Trophoblast cell (in vitro differentiated cells and primary cell): ENCODE measurements around the gene BEX2.

Source experiments
- DNase-seq, 2 donors: peaks; one replicate each; pipeline ENCODE4 v3.0.0-alpha.2; 2016
- H2AFZ ChIP-seq: 2 replicates; pipeline ENCODE4 v1.6.1; 2013; ENCODE audit warnings: low read length, moderate library complexity, mild to moderate bottlenecking; ENCODE audit not compliant: insufficient read depth, poor library complexity
- H2AK5ac ChIP-seq: 2 replicates; pipeline ENCODE4 v1.6.1; 2013; ENCODE audit warnings: mild to moderate bottlenecking, low read length
- H2BK120ac ChIP-seq: 2 replicates; pipeline ENCODE4 v1.6.1; 2013; ENCODE audit warnings: low read length, mild to moderate bottlenecking, moderate library complexity; ENCODE audit not compliant: insufficient read depth, poor library complexity
- H2BK12ac ChIP-seq: 2 replicates; pipeline ENCODE4 v1.6.1; 2013; ENCODE audit warnings: mild to moderate bottlenecking, low read length, moderate library complexity
- H2BK5ac ChIP-seq: 2 replicates; pipeline ENCODE4 v1.6.1; 2013; ENCODE audit warnings: low read length, low read depth, moderate library complexity, mild to moderate bottlenecking; ENCODE audit not compliant: poor library complexity
- H3K14ac ChIP-seq: 2 replicates; pipeline ENCODE4 v1.6.1; 2013; ENCODE audit warnings: mild to moderate bottlenecking, low read length
- H3K18ac ChIP-seq: 2 replicates; pipeline ENCODE4 v1.6.1; 2013; ENCODE audit warnings: mild to moderate bottlenecking, low read length
- H3K23ac ChIP-seq: 2 replicates; pipeline ENCODE4 v1.6.1; 2013; ENCODE audit warnings: low read length
- H3K27ac ChIP-seq: 2 replicates; pipeline ENCODE4 v1.5.1; 2013; ENCODE audit warnings: low read depth, mild to moderate bottlenecking, inconsistent platforms, low read length, moderate library complexity
- H3K27me3 ChIP-seq: 2 replicates; pipeline ENCODE4 v1.6.1; 2013; ENCODE audit warnings: inconsistent platforms, mild to moderate bottlenecking, low read length, moderate library complexity; ENCODE audit not compliant: insufficient read depth
- H3K36me3 ChIP-seq, 2 experiments: 1 replicate in 1 of 2; 2 replicates in 1 of 2; pipeline ENCODE4 v1.6.1; 2013; ENCODE audit warnings: low read length in 2 of 2, mild to moderate bottlenecking in 2 of 2, moderate library complexity in 1 of 2; ENCODE audit not compliant: insufficient read depth in 2 of 2, control insufficient read depth in 1 of 2
- H3K4ac ChIP-seq: 2 replicates; pipeline ENCODE4 v1.6.1; 2013; ENCODE audit warnings: low read depth, mild to moderate bottlenecking, low read length, moderate library complexity
- H3K4me1 ChIP-seq, 2 experiments: 1 replicate in 1 of 2; 2 replicates in 1 of 2; pipeline ENCODE4 v1.6.1; 2013; ENCODE audit warnings: low read length in 2 of 2, mild to moderate bottlenecking in 2 of 2, moderate library complexity in 1 of 2; ENCODE audit not compliant: insufficient read depth in 2 of 2, control insufficient read depth in 1 of 2
- H3K4me2 ChIP-seq: 2 replicates; pipeline ENCODE4 v1.6.1; 2013; ENCODE audit warnings: inconsistent platforms, mild to moderate bottlenecking, low read length, moderate library complexity
- H3K4me3 ChIP-seq: 2 replicates; pipeline ENCODE4 v1.5.1; 2013; ENCODE audit warnings: mild to moderate bottlenecking, low read depth, low read length, inconsistent platforms
- H3K79me1 ChIP-seq: one replicate; pipeline ENCODE4 v1.6.1; 2013; ENCODE audit warnings: low read length
- H3K79me2 ChIP-seq: 2 replicates; pipeline ENCODE4 v1.6.1; 2013; ENCODE audit warnings: low read length, mild to moderate bottlenecking; ENCODE audit not compliant: control insufficient read depth, insufficient read depth, poor library complexity
- H3K9ac ChIP-seq: 2 replicates; pipeline ENCODE4 v1.6.1; 2013; ENCODE audit warnings: mild to moderate bottlenecking, low read length
- H3K9me3 ChIP-seq: 2 replicates; pipeline ENCODE4 v1.6.1; 2013; ENCODE audit warnings: low read depth, mild to moderate bottlenecking, control low read depth, inconsistent platforms, low read length; ENCODE audit not compliant: insufficient read depth
- H4K12ac ChIP-seq: 2 replicates; pipeline ENCODE4 v1.6.1; 2013; ENCODE audit warnings: low read depth, mild to moderate bottlenecking, low read length, moderate library complexity
- H4K8ac ChIP-seq: 2 replicates; pipeline ENCODE4 v1.6.1; 2013; ENCODE audit warnings: low read depth, mild to moderate bottlenecking, low read length, moderate library complexity
- H4K91ac ChIP-seq: one replicate; pipeline ENCODE4 v1.6.1; 2013; ENCODE audit warnings: low read depth, mild to moderate bottlenecking, low read length, moderate library complexity
- WGBS: extraction: QIAGEN DNeasy Blood & Tissue Kit; methylation state at CpG from one replicate; pipeline ENCODE4 v1.1.7; 2013; ENCODE audit warnings: missing lambda C conversion rate; ENCODE audit not compliant: insufficient read length, insufficient coverage; ENCODE audit errors: extremely low coverage; 5-methylcytosine and 5-hydroxymethylcytosine counted together

Gene BEX2

DNA sequence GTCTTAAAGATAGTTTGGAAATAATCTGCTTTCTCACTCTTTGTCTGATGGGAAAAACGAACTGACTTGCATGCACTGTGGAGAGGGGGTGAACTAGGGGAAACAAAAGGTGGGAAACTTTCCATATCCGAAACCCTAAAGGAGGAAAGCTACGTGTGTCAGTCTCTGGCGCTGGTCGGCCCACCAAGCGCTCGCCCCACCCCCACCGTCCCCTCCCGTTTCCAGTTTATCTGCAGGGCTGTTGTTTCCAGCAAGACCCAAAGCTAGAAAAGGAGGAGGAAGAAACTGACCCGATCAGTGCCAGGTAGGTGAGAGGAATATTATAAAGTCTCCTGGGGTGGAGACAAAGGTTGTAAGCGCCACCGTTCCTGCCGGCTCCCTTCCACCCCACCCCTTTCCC lies 46.1 kb upstream of the BEX2 start:
- Histone ChIP-seq H2BK120ac (peak overlapping the region; percentile 57), H2BK12ac (no peak overlapping the region), H3K4me1 (no peaks in the 10 kb centered on the region), H3K4ac (peak overlapping the region; percentile 99), H2AFZ (no peak overlapping the region), H3K4me2 (peak overlapping the region; percentile 52), H3K14ac (no peak overlapping the region), H3K9me3 (no peaks in the 10 kb centered on the region), H3K79me1 (peaks cover 9% of the 10 kb centered on the region), H4K8ac (peak overlapping the region; percentile 22), H3K27ac (peak overlapping the region; percentile 89), H3K36me3 (no peaks in the 10 kb centered on the region), H3K79me2 (peaks cover 7% of the 10 kb centered on the region), H3K27me3 (no peaks in the 10 kb centered on the region), H3K18ac (no peak overlapping the region), H3K4me3 (peak overlapping the region; percentile 90), H4K12ac (peak overlapping the region; percentile 8), H4K91ac (peak overlapping the region; percentile 83), H2BK5ac (peak overlapping the region; percentile 70), H3K9ac (peak overlapping the region; percentile 98), H2AK5ac (no peak overlapping the region), H3K23ac (no peak overlapping the region)
- WGBS: no CpG with 5 or more reads among the region's 13 CpGs
- DNase-seq: no peak

GRCh38 chrX:103356130-103356798 lies 45.5 kb upstream of the BEX2 start, which contains the start of gene TCEAL9:
Gene TCEAL9 (plus strand): TSS chrX:103356506. CDS start chrX:103357685, 1,179 bp downstream.
- Histone ChIP-seq H3K4me2 (peak within 1 kb of the TSS; percentile 52), H3K79me2 (peaks cover 7% of the 10 kb centered on the region), H3K4me3 (peak within 1 kb of the TSS; percentile 90), H4K8ac (peak within 1 kb of the TSS; percentile 91), H3K4me1 (no peaks in the 10 kb centered on the region), H4K91ac (peak within 1 kb of the TSS; percentile 83), H4K12ac (peak within 1 kb of the TSS; percentile 90), H3K27me3 (no peaks in the 10 kb centered on the region), H2AFZ (peak within 1 kb of the TSS; percentile 25), H3K9ac (peak within 1 kb of the TSS; percentile 98), H3K9me3 (no peaks in the 10 kb centered on the region), H2BK120ac (peak within 1 kb of the TSS; percentile 85), H3K79me1 (peaks cover 9% of the 10 kb centered on the region), H2AK5ac (peak within 1 kb of the TSS; percentile 94), H3K14ac (peak within 1 kb of the TSS; percentile 94), H3K27ac (peak within 1 kb of the TSS; percentile 89), H3K18ac (peak within 1 kb of the TSS; percentile 98), H2BK5ac (peak within 1 kb of the TSS; percentile 70), H2BK12ac (no peak within 1 kb of the TSS), H3K23ac (no peak within 1 kb of the TSS), H3K36me3 (no peaks in the 10 kb centered on the region), H3K4ac (peak within 1 kb of the TSS; percentile 99)
- peak; percentile 34 to 59 for DNase-seq
- WGBS: no CpG with 5 or more reads among the region's 18 CpGs

GRCh38 chrX:103347682-103348397 lies 37.0 kb upstream of the BEX2 start:
- no peak overlapping the region for H4K91ac ChIP-seq
- H3K79me1 ChIP-seq: no peaks in the 10 kb centered on the region
- no peak overlapping the region for H3K14ac ChIP-seq
- H3K18ac ChIP-seq: no peak overlapping the region
- no peaks in the 10 kb centered on the region for H3K27me3 ChIP-seq
- H3K9ac ChIP-seq: no peak overlapping the region
- no peak overlapping the region for H3K4ac ChIP-seq
- H2AK5ac ChIP-seq: no peak overlapping the region
- H2BK120ac ChIP-seq: no peak overlapping the region
- H3K36me3 ChIP-seq: no peaks in the 10 kb centered on the region
- no peak overlapping the region for H3K23ac ChIP-seq
- H2BK5ac ChIP-seq: no peak overlapping the region
- WGBS: no CpG with 5 or more reads among the region's 29 CpGs
- H3K4me1 ChIP-seq: peaks cover 3 to 6% of the 10 kb centered on the region in 2 experiments
- H3K27ac ChIP-seq: no peak overlapping the region
- no peak overlapping the region for H4K12ac ChIP-seq
- DNase-seq: no peak
- H2BK12ac ChIP-seq: no peak overlapping the region
- no peak overlapping the region for H4K8ac ChIP-seq
- peak overlapping the region; percentile 2 for H3K4me2 ChIP-seq
- no peak overlapping the region for H3K4me3 ChIP-seq
- no peaks in the 10 kb centered on the region for H3K9me3 ChIP-seq
- H3K79me2 ChIP-seq: no peaks in the 10 kb centered on the region
- no peak overlapping the region for H2AFZ ChIP-seq

DNA sequence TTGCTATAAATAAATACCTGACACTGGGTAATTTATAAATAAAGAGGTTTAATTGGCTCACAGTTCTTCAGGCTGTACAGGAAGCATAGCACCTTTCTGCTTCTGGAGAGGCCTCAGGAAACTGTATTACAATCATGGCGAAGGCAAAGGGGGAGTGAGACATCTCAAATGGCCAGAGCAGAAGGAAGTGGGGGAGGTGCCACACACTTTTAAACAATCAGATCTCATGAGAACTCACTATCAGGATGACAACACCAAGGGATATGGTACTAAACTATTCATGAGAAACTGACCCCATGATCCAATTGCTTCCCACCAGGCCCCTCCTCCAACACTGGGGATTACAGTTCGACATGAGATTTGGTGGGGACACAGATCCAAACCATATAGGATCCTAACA lies 33.8 kb upstream of the BEX2 start:
- no peak overlapping the region for H2BK12ac ChIP-seq
- WGBS: no CpG with 5 or more reads among the region's 2 CpGs
- no peak overlapping the region for H4K8ac ChIP-seq
- H3K4me3 ChIP-seq: no peak overlapping the region
- no peak overlapping the region for H3K9ac ChIP-seq
- no peak overlapping the region for H4K12ac ChIP-seq
- no peak overlapping the region for H2AK5ac ChIP-seq
- no peaks in the 10 kb centered on the region for H3K79me1 ChIP-seq
- H3K9me3 ChIP-seq: no peaks in the 10 kb centered on the region
- no peak overlapping the region for H2BK120ac ChIP-seq
- peaks cover 0 to 2% of the 10 kb centered on the region in 2 experiments for H3K4me1 ChIP-seq
- H3K27ac ChIP-seq: no peak overlapping the region
- no peak overlapping the region for H2BK5ac ChIP-seq
- H4K91ac ChIP-seq: no peak overlapping the region
- no peak overlapping the region for H3K18ac ChIP-seq
- H3K36me3 ChIP-seq: no peaks in the 10 kb centered on the region
- no peaks in the 10 kb centered on the region for H3K27me3 ChIP-seq
- no peak overlapping the region for H2AFZ ChIP-seq
- H3K23ac ChIP-seq: no peak overlapping the region
- H3K4me2 ChIP-seq: no peak overlapping the region
- DNase-seq: no peak
- no peak overlapping the region for H3K14ac ChIP-seq
- no peaks in the 10 kb centered on the region for H3K79me2 ChIP-seq
- no peak overlapping the region for H3K4ac ChIP-seq
